Testis (tissue), 2 donors: Measurements from ENCODE around the gene DCST1.

ENCODE experiments used
- CTCF ChIP-seq, 3 experiments: fragments of 450-650 bp in 2 of 3; fragments of 200-600 bp in 1 of 3; sonication (generic) in 1 of 3; IDR thresholded peaks; one replicate each; pipeline ENCODE4 v1.5.1; 2016 to 2019; ENCODE audit warnings: antibody characterized with exemption in 3 of 3, mild to moderate bottlenecking in 2 of 3, moderate library complexity in 1 of 3
- POLR2A ChIP-seq: fragments of 450-650 bp; IDR thresholded peaks from one replicate; pipeline ENCODE4 v1.6.1; 2017; ENCODE audit warnings: antibody characterized with exemption, mild to moderate bottlenecking, moderate library complexity

- TF ChIP-seq CTCF (IDR thresholded peaks at IDR 0.05) (no peak), POLR2A (no peak)
Observed at GRCh38 chr1:155042789-155043188, 9.2 kb downstream of the DCST1 start.
